ENCODE data around the gene SPAG7.

The SPAG7 gene

DNA sequence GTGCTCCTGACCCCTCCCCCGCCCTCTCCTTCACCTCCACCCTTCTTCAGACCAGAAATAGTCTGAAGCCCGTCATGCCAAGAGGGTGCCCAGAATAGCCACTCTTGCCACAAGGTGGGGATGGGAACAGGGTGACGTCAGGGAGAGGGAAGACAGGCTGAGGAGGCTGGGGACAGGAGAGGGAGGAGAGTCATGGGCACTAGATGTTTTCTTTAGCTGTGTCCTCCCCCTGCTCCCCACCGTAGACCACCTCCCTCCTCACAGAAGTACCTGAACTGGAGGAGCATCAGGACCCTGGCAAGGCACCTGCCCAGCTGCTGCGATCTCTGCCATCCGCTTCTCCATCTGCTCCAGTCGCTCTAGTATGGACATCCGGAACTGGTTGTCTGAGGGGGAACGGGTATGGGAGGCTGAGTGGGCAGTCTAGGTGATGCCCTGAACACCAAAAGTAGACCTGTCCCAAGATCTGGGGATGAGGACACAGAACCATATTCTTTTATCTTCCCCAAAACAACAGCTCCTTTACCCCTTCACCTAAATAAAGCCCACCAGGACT, 6.6 kb upstream of the SPAG7 start:
- no peak for DNase-seq

DNA sequence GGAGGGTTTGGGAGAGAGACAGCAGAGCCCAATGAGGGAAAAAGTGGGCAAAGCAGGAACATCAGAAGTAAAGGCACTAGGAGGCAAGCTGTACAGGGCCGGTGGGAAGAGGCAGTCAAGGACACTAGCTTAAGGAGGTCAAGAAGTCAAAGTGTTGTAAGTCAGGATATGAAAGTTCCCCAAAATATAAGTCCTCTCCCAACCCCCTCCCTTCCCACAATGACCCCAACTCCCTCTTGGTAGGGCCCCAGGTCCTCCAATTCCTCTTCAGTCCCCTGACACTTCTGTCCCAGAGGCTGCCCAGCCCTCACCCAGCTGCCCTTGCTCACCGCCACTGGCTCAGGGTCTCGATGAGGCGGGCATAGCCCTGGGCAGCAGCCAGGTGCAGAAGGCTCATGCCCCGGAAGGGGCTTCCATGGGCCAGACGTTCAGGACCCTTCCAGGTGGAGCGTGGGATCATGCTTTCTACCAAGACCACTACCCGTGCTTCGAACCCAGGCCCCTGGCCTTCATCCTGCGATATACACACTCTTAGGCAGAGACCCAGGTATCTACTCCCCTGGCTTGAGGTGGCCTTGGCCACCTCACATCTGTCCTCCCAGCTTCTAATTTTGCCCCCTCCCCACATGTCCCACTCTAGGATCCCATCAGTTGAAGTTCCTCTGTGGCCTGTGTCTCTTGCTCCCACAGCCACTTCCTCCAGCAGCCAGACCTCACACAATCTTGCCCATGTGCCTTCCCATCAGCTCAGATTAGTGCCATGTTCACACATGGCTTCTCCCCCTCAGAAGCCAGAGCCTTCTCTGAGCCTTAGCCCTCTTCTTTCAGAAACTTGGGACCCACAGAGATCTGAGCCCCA, 5.9 kb upstream of the SPAG7 start:
- no peak for DNase-seq

GRCh38 chr17:4972752-4973151, 5.1 kb upstream of the SPAG7 start:
- DNase-seq, result no peak

GRCh38 chr17:4972322-4972721, 4.7 kb upstream of the SPAG7 start:
- DNase-seq, result no peak

DNA sequence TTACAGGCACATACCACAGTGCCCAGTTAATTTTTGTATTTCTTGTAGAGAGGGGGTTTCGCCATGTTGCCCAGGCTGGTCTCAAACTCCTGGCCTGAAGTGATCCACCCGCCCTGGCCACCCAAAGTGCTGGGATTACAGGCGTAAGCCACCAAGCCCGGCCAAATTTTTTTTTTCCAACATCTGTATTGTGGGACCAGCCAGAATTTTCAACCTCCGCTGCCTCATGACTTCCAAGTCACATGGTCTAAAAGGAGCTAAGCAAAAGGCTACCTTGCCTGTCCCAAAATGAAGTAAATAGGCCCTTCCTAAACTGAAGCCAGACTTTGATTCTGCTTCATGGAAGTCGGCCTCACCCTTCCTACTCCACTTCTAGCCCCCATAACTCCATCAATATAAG, 4.2 kb upstream of the SPAG7 start:
- DNase-seq, result no peak

- DNase-seq, result no peak
Observed at GRCh38 chr17:4970273-4970672, 2.7 kb upstream of the SPAG7 start.

- no peak for DNase-seq
Observed at GRCh38 chr17:4969551-4970173, 2.0 kb upstream of the SPAG7 start.

DNA sequence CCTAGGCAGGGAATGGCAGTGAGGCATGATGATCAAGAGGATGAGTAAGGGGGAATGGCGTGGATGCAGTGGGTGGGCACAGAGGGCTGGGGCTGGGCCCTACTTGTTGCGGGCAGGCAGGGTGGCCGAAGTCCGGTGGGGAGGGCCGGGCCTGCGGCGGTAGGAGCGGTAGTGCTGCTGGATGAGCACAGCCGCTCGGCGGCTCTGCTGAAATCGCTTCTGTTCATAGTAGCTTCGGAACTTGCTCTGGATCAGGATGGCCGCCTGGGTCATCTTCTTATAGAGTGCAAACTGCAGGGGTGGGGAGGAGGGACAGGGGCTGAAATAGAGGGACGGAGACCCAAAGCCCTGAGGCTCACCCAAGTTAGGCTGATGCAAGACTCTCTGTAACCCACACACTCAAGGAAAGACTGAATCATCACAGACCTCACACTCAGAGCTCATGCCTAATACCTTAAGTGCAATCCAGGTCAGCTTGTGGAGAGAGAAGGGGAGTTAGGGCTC, 1.5 kb upstream of the SPAG7 start:
- no peak for DNase-seq

DNA sequence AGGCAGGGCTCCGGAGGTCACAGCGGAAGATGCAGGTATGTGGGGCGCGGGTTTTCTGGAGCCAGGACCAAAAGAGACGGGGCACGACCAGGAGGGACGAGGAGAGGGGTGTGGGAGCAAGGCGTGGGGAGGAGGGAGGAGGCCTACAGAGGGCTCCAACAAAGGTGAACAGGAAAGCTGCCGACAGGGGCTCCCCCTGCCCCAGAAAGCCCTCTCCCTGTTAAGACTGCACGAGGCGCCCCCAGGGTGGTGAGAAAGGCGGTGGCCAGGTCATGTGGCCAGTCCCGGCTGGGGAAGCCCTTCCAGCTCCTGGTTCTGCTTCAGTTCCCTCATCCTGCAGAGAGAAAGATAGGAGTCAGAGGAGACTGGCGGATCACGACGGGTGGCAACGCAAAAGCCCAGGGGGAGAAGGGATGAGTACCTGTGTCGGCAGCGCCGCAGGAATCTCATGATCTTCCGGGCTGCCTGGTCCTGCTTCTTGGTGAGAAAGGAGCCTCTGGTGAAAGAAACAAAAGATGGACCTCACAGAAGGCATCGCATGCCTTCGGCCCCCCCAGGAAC, 949 bp upstream of the SPAG7 start:
- no peak for DNase-seq

- DNase-seq, result peak; percentile 99
Observed at GRCh38 chr17:4966844-4967538, 626 bp downstream of the SPAG7 start.

- no peak for DNase-seq
Observed at GRCh38 chr17:4965311-4965986, 2.2 kb downstream of the SPAG7 start.

DNA sequence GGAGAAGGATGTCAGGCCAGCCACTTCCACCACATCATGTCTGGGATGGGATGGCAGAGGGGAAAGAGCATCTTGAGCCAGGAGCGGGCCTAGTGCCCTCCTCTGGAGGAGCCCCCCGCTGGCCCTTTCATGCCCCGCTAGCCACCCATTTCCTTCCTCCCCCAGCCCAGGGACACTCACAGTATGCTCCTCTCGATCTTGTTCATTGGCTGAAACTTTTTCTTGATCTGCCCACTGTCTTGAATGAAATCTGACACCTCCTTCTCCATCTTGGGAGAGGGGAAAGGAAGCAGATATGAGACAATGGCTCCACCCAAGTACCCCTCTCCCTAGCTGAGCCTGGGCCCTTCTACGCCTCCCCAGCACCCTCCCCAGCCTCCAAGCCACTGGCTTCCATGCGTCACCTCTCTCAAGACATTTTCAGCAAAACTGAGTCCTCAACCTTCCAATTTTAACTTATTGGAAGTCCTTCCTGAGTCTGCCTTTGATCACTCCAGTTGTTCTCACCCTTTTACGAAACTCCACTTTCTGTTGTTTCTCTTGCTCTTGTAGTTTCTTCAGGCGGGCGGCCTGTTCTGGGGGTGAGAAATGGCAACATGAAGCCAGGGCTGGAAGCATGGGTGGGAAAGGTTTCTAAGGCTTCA, 7.2 kb downstream of the SPAG7 start:
- DNase-seq, result no peak

- DNase-seq, result no peak
Observed at GRCh38 chr17:4959261-4959965, 8.2 kb downstream of the SPAG7 start.

- DNase-seq, result no peak
Observed at GRCh38 chr17:4958102-4958501, 9.5 kb downstream of the SPAG7 start.

DNA sequence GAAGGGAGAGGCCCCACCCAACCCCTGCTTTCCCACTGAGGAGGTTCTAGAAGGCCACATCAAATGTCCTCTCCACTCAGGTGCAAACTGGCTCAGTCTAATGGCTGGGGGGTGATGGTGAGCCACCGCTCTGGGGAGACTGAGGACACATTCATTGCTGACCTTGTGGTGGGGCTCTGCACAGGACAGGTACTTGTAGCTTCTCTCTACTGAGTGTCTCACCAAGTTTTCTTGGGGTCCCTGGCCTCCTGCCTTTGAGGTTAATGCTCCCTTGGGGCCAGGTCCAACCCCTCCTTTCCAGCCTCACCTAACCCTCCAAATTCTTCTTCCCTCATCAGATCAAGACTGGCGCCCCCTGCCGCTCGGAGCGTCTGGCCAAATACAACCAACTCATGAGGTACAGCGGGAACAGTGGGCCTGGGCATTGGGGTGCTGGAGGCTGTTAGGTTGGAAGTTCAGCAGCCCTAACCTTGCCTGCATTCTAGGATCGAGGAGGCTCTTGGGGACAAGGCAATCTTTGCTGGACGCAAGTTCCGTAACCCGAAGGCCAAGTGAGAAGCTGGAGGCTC, 11.0 kb downstream of the SPAG7 start:
- DNase-seq, result no peak

DNA sequence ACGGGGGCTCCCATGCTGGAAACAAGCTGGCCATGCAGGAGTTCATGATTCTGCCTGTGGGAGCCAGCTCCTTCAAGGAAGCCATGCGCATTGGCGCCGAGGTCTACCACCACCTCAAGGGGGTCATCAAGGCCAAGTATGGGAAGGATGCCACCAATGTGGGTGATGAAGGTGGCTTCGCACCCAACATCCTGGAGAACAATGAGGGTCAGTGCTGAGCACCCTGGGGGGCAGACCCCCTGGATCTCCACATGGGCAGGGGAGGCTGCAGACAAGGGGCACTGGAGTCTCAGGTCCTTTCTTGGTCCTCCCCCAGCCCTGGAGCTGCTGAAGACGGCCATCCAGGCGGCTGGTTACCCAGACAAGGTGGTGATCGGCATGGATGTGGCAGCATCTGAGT, 12.5 kb downstream of the SPAG7 start:
- no peak for DNase-seq

DNA sequence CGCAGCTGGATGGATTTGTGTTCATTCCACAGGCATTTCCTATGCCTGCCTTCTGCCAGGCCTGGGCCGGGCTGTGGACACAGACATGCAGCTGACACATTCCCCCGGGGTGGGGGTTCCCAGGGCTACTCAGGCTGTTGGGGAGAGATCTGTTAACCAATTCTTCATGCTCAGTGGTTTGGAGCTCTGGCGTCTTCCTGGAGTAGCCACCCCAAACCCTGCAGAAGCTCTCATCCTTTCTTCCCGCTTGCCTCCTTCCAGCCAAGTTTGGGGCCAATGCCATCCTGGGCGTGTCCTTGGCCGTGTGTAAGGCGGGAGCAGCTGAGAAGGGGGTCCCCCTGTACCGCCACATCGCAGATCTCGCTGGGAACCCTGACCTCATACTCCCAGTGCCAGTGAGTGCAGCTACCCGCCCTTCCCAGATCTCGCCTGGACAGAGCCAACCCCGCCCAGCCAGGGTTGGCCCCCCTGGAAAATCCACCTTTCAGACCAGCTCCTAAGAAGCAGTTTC, 14.1 kb downstream of the SPAG7 start:
- DNase-seq, result no peak

DNA sequence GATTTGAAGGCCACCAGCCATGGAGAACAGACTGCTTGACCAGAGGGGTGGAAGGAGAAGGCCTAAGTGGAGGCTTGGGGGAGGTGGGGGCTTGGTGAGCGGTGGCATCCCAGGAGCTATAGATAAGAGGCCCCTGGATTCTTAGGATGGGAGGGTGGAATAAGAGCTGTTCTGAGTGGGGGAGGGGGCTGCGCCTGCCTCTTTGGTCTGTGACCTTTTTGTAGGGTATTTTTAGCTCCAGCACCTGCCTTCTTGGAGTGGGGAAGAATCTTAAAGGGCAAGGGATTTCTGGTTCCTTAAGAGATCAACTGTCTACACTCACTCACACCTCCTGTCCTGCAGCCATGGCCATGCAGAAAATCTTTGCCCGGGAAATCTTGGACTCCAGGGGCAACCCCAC, 16.1 kb downstream of the SPAG7 start:
- no peak for DNase-seq

GRCh38 chr17:4950746-4951204, 16.8 kb downstream of the SPAG7 start, which contains the start of gene ENO3:
TSS of gene ENO3 (plus strand) at chr17:4951119. CDS start at chr17:4951830, 711 bp downstream.
- DNase-seq, result no peak

GRCh38 chr17:4950075-4950745, 17.4 kb downstream of the SPAG7 start:
- DNase-seq, result no peak

All from midbrain (tissue), 1 donor.